HFF-Myc (cell line): ENCODE data around the gene DLG1.

Experiments
- DNase-seq: peaks from one replicate; pipeline ENCODE4 v3.0.0-alpha.2; 2011; ENCODE audit warnings: low read depth; ENCODE audit errors: extremely low read depth
- H3K4me3 ChIP-seq: replicated peaks from 2 replicates; pipeline ENCODE4 v1.5.1; 2011; ENCODE audit warnings: low read depth, mild to moderate bottlenecking, control low read depth, low read length
- CTCF ChIP-seq: IDR thresholded peaks from 2 replicates; pipeline ENCODE4 v1.5.1; 2012; ENCODE audit warnings: mild to moderate bottlenecking, low read depth, low read length, control low read depth; ENCODE audit errors: missing control alignments

Gene DLG1

GRCh38 chr3:197340521-197340871, 42.1 kb upstream of the DLG1 start:
- no peak overlapping the region for H3K4me3 ChIP-seq
- DNase-seq: no peak
- no peak for TF ChIP-seq CTCF

- DNase-seq: no peak
- TF ChIP-seq CTCF: no peak
- no peak overlapping the region for H3K4me3 ChIP-seq
Measured at GRCh38 chr3:197339841-197340520, 41.6 kb upstream of the DLG1 start.

GRCh38 chr3:197338586-197338985, 40.2 kb upstream of the DLG1 start:
- no peak for TF ChIP-seq CTCF
- H3K4me3 ChIP-seq: no peak overlapping the region
- DNase-seq: no peak

GRCh38 chr3:197337656-197338055, 39.2 kb upstream of the DLG1 start:
- TF ChIP-seq CTCF: no peak
- no peak overlapping the region for H3K4me3 ChIP-seq
- no peak for DNase-seq

- no peak overlapping the region for H3K4me3 ChIP-seq
- no peak for DNase-seq
- TF ChIP-seq CTCF: no peak
Measured at GRCh38 chr3:197337214-197337613, 38.8 kb upstream of the DLG1 start.

- TF ChIP-seq CTCF: no peak
- no peak overlapping the region for H3K4me3 ChIP-seq
- no peak for DNase-seq
Measured at GRCh38 chr3:197336348-197336747, 37.9 kb upstream of the DLG1 start.
